NCI-H2081 treated with DMSO at 0.1 percent for 48 hours (cell line): Measurements from ENCODE around the gene AKT1.
"Not testable (repeated sequence)": the region's sequence is repeated elsewhere in the genome, so short reads cannot be mapped to it uniquely, and the experiment has no call there.

Experiments
- DNase-seq: peaks from one replicate; lab custom pipeline; 2025; lab: John Stamatoyannopoulos, UW

The AKT1 gene

DNA sequence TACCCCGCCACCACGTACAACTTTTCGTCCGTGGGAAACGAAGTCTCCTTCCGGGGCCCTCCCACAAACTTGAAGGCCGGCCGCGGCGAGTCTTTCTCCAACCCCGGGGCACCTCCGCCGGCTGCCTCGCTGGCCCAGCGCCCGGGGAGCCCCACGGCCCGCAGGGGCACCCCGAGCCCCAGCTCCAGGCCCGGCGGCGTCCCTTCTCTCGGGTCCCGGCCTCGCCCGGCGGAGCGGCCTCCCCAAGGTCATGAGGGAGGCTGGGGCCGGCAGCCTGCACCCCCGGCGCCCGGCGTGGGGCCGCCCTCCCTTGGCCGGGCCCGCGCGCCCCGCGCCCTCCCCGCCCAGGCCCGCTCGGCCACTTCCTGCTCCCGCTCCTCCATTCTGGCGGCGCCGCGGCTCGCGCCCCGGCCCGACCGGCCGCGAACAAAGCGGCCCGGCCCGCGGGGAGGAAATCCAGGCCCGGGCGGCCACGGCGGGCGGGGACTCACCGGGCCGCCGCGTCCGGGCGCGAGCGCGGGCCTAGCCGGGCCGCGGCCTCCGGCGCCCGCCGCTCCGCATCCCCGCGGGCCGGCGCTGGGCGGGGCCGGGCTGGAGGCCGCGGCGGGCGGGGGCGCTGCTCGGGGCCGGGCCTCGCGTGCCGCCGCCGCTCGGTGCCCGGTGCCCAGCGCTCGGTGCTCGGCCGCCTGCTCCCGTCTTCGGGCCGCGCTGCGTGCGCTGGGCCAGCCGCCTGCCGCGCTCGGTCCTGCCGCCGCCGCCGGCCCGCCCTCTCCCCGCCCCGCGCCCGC, at the start of gene AKT1:
TSS of gene AKT1 (minus strand) at position 756 of the 788 bp plus-strand sequence. CDS start 3,105 bp downstream, outside the sequence.
- no peak for DNase-seq

DNA sequence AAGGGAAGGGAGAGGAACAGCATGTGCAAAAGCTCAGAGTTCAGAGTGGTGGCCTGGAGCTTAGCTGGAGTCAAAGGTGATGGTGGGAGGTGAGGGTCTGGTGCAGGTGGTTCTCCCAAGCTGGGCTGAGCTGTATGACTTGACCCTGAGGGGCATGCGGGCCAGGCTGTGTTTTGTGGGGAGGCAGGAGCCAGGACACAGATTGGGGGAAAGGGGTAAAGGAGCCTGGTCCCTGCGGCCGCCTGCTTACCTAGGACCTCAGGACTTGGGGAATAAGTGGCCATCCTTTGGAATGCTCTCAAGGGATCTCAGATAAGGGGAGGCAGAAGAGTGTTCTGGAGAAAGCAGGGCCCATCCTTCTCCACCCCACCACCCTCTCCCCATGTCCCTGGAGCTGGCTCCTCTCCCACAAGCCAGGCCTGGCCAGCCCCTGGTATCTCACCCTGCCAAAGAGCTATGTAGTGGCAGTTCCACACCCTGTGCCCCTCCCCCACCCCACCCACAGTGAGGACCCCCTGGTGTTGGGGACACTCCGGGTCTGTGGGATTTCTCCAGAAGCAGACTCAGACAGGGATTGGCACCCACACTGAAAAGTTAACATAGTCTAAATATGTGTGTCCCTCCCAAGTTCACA, 49.6 kb upstream of the AKT1 start:
- no peak for DNase-seq

DNA sequence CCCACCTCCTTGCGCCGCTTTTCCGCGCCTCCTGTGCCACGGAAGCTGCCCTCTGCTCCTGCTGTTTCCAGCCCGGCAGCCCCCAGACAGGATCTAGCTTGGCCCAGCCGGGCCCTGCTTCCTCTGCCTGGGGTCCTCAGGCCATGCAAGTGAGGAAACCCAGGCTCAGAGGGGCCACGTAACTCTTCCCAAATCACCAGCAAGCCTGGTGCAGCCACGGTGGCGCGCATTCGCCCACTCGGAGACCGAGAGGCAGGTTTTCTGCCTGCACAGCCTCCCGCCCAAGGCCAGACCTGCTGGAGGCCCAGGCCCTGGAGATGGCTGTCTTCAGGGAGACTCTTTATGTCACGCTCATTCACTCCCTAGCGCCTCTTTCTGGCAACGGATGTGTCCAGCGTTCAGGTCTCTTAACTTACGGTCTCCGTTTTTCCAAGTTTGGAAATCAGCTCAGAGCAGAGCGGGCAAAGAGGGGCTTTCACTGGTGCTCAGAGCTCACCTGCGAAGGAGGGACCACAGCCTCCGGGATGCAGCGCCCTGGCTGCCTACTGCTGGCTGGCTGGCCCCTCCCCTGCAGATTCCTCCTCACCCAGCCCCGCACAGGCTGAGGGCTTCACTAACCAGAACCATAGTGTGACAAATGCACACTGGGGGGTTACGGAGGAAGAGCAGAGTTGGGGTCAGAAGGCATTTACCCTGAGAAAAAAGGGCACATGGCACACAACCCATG, 48.9 kb upstream of the AKT1 start:
- DNase-seq: no peak

DNA sequence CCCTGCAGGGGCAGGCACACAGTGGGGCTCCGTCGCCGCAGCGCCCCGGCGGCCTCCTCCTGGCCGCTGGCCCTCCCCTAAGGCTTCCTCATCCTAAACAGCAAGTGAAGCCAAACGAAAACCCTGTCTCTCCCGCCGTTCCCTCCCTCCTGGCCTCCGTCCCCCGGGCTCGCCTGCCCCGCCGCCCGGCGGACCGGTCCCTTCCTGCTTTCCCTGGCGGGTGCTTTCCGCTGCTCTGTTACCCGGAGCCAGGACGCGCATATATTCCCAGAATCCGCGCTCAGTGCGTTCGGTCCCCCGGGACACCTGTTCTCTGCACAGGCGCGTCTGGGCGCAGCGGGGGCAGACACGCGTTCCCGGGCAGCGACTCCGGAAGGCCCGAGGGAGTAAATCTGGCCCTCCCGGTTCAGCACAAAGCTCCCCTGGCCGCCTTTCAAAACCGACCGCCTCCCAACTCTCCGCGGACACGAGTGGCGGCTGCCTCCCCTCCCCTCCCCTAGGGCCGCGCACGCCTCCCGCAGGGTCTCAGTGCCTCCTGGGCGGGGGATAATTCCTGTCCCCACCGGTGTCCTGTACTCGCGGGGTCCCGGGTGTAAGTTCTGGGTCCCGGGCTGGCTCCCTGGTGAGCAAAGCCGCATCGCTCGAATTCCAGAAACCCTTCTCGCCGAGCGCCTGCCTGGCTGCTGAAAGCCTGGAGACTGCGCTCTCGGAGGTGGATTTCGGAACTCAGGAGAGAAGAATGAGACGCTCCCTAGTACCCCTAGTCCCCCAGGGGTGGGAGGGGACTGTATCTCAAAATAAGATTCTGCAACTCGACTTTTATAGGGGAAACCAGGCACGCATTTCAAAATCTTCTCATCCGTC, 48.1 kb upstream of the AKT1 start:
- DNase-seq: no peak

DNA sequence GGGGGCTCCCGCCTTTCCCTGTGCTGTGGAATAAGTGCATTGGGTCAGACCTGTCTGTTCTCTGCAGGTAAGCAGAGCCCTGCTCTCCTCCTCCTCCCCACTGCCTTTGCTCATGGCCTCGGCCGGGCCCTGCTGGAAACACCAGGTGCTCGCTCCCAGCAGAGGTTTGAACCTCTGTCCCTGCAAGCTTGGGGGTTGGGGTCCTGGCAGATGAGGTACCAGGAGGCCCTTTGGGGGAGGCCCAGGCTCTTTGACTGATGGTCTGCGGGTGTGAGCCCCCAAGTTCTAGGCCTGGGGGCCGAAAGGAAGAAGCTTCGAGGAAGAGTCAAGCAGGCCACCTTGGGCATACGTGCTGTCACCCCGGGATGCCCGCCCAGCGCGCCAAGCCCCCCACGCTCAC, 47.5 kb upstream of the AKT1 start:
- no peak for DNase-seq

DNA sequence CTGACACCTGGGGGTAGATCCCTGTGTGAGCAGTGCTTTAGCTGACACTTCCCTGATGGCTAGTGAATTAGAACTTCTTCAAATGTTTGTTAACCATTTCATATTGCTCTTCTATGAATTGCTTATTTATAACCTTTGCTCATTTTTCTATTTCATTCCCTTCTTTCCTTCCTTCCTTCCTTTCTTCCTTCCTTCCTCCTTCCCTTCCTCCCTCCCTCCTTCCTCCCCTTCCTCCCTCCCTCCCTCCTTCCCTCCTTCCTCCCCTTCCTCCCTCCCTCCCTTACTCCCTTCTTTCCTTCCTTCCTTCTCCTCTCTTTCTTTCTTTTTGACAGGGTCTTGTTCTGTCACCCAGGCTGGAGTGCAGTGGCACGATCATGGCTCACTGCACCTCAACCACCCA, 46.2 kb upstream of the AKT1 start:
- no peak for DNase-seq

DNA sequence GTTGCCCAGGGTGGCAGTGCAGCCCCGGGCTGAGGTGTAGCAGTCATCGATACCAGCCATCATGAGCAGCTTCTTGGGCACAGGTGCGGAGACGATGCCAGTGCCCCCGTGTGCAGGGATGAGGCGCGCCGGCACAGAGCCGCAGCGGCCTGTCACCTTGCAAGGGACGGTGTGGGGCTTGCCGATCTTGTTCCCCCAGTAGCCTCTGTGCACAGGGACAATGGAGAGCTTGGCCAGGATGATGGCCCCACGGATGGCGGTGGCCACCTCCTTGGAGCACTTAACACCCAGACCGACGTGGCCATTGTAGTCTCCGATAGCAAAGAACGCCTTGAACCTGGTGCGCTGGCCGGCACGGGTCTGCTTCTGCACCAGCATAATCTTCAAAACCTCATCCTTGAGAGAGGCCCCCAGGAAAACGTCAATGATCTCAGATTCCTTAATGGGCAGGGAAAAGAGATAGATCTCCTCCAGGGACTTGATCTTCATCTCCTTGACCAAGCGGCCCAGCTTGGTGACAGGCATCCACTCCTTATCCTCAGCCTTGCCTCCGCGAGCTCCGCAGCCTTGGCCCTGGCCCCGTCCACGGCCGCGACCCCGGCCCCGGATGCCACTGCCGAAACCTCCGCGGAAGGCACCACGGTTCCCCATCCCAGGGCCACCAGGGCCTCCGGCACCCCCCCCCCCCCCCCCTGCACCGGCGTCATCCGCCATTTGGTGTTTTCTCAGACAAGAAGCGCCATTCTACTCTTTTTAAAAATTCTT, 40.8 kb upstream of the AKT1 start:
- not testable (repeated sequence) for DNase-seq

DNA sequence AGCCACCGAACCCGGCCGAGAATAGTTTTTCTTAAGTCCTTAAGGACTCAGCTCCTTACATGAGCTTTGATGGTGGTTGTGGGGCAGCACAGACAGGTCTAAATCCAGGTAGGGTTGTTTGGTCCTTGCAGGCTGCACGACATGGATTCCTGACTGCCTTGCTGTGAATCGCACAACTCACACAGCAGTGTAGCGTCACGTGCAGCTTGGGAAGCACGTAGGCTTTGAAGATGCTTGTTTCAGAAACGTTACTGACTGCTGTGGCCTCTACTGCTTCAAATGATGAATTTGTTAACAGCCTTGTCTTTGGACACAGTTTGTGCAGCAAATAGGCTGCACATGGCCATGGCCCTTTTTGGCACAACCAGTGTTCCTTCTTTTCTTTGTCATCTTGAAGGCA, 35.2 kb upstream of the AKT1 start:
- DNase-seq: no peak

DNA sequence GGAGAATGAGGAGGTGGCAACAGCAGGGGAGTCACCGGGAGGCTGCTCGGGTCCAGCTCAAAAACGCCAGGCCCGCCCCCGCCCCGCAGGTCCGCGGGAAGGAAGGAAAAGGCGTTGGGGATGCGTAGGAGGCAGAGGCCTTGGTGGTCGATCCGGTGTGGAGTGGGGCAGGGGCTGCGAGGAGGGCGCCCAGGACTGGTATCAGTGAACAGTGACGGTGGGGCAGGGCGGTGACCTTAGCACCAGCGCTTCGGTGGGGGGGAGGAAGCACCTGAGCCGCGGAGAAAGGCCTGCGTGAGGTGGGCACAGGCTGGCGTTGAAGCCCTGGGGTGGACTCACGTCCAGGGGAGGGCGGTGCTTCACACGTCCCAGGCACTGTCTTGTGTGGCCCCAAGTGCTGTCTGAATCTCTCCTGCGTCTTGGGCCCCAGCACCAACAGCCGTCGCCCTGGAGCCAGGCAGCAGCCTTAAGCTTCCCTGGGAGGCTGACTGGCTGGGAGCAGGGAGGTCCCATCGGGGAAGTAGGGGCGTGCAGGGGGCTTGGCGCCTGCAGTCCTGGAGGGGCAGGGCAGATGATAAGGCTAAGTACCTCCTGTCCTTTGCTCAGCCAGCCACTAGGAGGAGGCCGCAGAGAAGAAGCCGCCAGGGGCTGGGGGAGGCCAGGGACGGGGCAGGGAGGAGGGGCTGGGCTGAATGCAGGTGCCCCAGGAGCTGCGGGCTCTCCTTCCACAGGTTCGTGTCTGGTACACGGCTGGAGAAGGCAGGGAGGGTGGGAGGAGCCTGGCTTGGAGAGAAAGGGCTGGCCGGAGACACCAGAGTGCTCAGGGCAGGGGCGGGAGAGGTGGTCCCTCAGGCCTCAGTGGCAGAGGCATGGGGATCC, 31.9 kb upstream of the AKT1 start:
- DNase-seq: no peak

DNA sequence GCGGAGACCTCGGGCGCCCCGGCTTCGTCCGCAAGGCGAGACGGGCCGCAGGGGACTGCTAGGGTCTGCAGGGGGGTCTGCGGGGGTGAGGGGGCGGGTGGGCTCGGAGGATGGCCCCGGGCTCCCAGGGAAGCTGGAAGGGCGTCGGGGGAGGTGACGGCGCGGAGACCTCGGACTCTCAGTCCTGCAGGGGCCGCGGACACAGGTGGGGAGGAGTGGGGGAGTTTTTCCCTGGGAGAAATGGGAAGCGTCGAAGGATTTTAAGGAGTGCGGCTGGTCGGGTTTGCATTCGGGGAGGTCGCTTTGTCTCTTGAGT, 31.3 kb upstream of the AKT1 start:
- no peak for DNase-seq

DNA sequence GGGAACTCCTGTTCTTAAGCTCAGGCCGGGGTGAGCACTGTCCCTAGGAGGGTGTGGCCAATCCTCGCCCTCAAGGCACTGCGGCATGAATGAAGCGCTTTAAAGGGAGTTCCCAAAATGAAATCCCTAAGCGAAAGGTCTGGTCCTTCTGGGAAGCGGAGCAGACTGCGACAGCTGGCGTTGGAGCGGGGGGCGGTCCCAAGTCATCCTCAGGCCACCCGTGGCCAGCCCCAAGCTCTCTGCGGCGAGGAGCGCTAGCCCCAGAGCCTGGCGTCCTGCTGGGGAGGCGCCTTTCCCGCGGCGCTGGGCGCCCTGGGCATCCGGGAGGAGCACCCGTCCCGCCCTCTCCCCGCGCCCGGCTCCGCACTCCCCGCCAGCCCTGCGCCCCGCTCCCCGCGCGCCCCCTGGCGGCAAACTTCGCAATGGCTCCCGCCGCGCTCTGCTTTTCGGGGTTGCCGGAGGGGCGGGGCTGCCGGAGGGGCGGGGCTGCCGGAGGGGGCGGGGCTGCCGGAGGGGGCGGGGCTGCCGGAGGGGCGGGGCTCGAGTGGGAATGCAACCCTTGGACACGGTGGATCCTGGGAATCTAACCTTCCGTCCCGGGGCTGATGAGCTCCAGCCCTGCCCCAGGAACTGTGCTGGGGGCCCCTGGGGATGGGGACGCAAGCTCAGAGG, 30.8 kb upstream of the AKT1 start:
- no peak for DNase-seq

DNA sequence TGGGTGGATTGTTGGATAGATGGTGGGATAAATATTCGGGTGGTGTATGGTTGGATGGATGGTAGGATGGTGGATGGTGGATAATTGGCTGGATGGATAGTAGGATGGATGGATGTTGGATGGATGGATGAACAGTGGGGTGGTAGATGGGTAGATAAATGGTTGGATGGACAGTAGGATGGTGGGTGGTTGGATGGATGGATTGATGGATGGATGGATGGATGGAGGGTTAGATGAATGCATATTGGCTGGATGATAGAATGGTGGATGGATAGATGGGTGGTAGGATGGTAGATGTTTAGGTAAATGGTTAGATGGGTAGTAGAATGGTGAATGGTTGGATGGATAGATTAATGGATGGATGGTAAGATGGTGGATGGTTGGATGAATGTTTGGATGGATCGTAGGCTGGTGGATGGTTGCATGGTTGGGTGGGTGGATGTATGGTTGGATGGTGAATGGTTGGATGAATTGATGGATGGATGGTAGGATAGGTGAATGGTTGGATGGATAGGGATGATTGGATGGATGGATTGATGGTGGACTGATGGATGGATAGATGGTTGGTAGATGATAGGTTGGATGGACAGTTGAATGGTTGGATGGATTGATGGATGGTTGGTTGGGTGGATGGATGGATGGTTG, 28.9 kb upstream of the AKT1 start:
- DNase-seq: no peak

DNA sequence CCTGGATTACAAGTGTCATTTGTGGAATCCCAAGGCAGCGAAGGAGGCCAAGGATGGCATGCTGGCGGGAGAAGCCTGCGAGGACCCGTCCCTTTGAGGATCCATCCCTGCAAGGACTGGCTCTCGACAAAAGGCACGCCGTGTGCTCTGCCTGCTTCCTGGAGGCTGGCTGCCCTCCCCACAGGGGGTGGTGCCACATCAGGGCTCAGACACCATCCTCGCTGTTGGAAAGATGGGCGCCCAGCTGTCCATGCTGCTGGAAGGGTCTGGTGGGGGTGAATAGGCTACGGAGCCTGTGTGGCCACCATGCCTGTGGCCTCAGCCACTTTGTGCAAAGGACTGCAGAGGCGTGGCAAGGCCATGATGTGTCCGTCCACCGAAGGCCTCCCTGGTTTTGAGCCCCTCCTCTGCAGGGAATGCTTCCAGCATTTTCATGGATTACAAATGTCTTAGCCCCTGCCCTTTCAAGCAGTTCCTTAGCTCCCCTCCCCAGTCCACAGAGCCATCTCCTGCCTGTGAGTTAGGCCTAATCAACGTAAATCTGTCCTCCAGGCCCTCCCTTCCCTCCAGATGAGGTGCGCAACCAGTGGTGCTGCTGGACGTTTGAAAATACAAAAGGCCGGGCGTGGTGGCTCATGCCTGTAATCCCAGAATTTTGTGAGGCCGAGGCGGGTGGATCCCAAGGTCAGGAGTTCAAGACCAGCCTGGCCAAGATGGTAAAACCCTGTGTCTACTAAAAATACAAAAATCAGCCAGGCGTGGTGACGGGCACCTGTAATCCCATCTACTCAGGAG, 27.5 kb upstream of the AKT1 start:
- no peak for DNase-seq

DNA sequence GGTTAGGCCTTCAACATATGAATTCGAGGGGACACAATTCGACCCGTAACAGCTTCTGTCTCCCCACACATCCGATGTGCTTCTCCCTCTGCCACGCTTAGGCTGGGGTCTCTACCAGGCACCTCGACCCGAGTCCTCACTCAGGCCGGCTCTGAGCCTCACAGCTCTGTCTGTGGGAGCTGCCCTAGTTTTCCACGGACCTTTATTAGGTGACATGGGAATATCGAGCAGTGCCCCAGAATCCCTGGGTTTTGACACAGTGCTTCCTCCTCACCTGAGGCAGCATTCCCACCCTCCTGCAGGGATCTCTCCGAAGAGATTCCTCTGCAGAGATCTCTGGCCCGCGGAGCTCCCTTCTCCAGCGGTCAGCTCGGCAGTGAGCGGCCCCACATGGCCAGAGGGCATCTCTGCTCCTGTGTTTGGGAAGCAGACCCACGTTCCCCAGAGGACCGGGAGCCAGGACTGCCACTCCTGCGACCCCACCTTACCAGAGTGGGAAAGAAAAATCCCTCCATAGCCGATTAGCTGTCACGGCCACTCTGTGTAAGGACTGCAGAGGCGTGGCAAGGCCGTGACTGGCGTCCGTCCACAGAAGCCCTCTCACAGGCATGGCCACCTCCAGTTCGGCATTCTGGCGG, 26.5 kb upstream of the AKT1 start:
- no peak for DNase-seq

DNA sequence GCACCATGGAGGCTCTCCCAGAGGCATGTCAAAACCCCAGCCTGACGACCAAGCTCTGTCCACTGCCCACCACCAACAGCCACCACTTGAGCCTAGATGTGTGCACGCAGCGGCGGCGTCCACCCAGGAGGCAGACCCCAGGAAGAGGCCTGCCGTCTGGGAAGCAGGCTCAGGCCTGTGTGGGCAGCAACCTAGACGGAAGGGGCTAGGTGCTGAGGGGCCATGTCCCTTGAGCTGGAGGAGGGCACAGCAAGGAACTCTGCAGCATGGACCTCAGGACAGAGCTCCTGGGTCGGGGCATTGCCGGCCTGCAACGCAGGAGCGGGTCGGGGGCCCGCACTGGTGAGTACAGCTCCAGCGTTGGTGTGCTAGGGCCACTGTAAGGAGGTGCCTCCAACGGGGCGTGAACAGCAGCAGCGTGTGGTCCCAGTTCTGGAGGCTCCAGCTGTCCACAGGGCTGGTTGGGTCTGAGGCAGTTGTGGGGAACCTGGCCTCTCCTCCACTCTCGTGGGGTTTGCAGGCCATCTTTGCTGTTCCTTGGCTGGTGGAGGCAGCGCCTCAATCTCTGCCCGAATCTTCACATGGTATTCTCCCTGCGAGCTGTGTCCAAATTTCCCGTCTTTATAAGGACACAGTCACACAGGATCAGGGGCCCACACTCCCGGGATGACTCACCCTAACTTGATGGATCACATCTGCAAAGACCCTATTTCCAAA, 25.8 kb upstream of the AKT1 start:
- no peak for DNase-seq

DNA sequence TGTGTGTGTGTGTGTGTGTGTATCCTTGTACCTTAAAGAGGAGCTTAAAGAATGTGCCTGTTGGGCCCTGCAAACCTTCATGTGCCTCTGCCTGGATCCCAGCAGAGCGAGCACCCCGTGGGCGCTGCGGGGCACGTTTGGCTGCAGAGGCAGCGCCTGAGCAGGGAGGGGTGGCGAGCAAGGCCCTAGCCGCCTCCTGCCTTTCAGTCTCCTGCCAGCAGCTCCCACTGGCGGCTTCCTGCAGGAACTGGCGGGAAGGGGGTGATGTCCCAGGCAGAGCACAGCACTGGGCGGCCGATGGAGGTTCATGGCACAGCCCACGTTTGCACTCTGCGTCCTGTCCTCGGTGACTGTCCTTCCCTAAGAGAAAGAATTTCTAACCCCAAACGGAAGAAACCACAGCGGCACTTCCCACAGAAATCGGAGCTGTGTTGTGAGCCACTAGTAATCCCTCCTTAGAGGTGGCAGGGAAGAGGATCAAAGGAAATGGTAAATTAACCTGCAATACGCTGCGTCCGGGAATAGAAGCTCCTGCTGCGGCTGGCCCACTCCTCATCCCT, 25.2 kb upstream of the AKT1 start:
- DNase-seq: no peak

DNA sequence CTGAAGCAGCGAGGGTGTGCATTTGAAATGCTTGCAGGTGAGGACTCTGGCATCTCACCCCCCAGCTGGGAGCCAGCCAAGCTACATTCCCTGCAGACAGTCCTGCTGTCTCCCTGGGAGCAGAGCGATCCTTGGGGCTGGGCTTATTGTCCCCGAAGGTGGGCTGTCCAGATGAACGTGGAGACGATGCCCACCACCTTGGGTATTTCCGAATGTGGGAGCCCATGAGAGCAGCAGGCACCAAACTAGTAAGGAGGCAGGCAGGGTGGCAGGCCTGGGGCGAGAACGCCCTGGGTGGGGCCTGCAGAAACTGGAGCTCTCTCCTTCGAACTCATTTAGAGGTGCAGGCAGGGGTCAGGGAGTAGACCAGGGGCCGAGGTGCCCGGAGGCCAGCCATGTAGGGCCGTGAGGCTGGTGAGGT, 23.8 kb upstream of the AKT1 start:
- DNase-seq: no peak
